GM18526 (cell line): Measurements from ENCODE around the gene HMCN1.

ENCODE experiments used
- POLR2A ChIP-seq: IDR thresholded peaks from 3 replicates; pipeline ENCODE4 v1.6.1; 2011; ENCODE audit not compliant: insufficient read length; ENCODE audit errors: extremely low read depth

The HMCN1 gene

GRCh38 chr1:186079084-186079684, 345.0 kb downstream of the HMCN1 start:
- TF ChIP-seq POLR2A: no peak

GRCh38 chr1:186082235-186082937, 348.2 kb downstream of the HMCN1 start:
- TF ChIP-seq POLR2A: no peak

- no peak for TF ChIP-seq POLR2A
Measured at GRCh38 chr1:186086583-186086982, 352.4 kb downstream of the HMCN1 start.

GRCh38 chr1:186089940-186090339, 355.7 kb downstream of the HMCN1 start:
- TF ChIP-seq POLR2A: no peak

- no peak for TF ChIP-seq POLR2A
Measured at GRCh38 chr1:186091222-186091720, 357.1 kb downstream of the HMCN1 start.

GRCh38 chr1:186093437-186093836, 359.2 kb downstream of the HMCN1 start:
- TF ChIP-seq POLR2A: no peak

- no peak for TF ChIP-seq POLR2A
Measured at GRCh38 chr1:186094172-186094571, 360.0 kb downstream of the HMCN1 start.

- TF ChIP-seq POLR2A: no peak
Measured at GRCh38 chr1:186099336-186100104, 365.3 kb downstream of the HMCN1 start.

- TF ChIP-seq POLR2A: no peak
Measured at GRCh38 chr1:186102107-186102506, 367.9 kb downstream of the HMCN1 start.

- TF ChIP-seq POLR2A: no peak
Measured at GRCh38 chr1:186102547-186103148, 368.5 kb downstream of the HMCN1 start.

- no peak for TF ChIP-seq POLR2A
Measured at GRCh38 chr1:186104459-186104858, 370.3 kb downstream of the HMCN1 start.

- TF ChIP-seq POLR2A: no peak
Measured at GRCh38 chr1:186112280-186112679, 378.1 kb downstream of the HMCN1 start.

- TF ChIP-seq POLR2A: no peak
Measured at GRCh38 chr1:186113461-186113860, 379.3 kb downstream of the HMCN1 start.

GRCh38 chr1:186118724-186119123, 384.5 kb downstream of the HMCN1 start:
- TF ChIP-seq POLR2A: no peak

- no peak for TF ChIP-seq POLR2A
Measured at GRCh38 chr1:186122837-186123236, 388.6 kb downstream of the HMCN1 start.
